Rectal smooth muscle tissue (tissue), 1 donor: ENCODE measurements around the gene PSME4.

ENCODE experiments used
- H3K27ac ChIP-seq: one replicate; pipeline ENCODE4 v1.7.0; 2013; ENCODE audit warnings: low read depth, low read length, inconsistent platforms
- H3K27me3 ChIP-seq: one replicate; pipeline ENCODE4 v1.7.0; 2013; ENCODE audit warnings: low read length; ENCODE audit not compliant: control insufficient read depth, insufficient read depth
- H3K36me3 ChIP-seq: one replicate; pipeline ENCODE4 v1.7.0; 2013; ENCODE audit warnings: low read length; ENCODE audit not compliant: control insufficient read depth, insufficient read depth
- H3K4me1 ChIP-seq: one replicate; pipeline ENCODE4 v1.7.0; 2013; ENCODE audit warnings: low read length; ENCODE audit not compliant: control insufficient read depth, insufficient read depth
- H3K4me3 ChIP-seq: one replicate; pipeline ENCODE4 v1.7.0; 2013; ENCODE audit warnings: low read length
- H3K9ac ChIP-seq: one replicate; pipeline ENCODE4 v1.7.0; 2013; ENCODE audit warnings: low read length

The PSME4 gene

DNA sequence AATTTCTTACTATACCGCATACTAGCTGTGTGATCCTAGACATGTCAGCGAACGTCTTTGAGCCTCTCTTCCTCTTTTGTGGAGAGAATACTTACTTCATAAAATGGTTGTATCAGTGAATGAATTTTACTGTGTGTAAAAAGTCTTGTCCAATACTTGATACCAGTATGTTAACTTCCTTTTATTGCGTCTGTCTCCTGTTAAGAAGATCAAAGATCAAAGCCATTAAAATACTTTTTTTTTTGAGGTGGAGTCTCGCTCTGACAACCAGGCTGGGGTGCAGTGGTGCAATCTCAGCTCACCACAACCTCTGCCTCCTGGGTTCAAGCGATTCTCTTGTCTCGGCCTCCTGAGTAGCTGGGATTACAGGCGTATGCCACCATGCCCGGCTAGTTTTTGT, 150.7 kb downstream of the PSME4 start:
- no peaks in the 10 kb centered on the region for H3K27me3 ChIP-seq
- H3K4me1 ChIP-seq: no peaks in the 10 kb centered on the region
- no peak overlapping the region for H3K4me3 ChIP-seq
- peaks cover 9% of the 10 kb centered on the region for H3K36me3 ChIP-seq
- H3K9ac ChIP-seq: no peak overlapping the region
- H3K27ac ChIP-seq: no peak overlapping the region

GRCh38 chr2:53819634-53820033, 151.2 kb downstream of the PSME4 start:
- H3K27me3 ChIP-seq: no peaks in the 10 kb centered on the region
- peaks cover 9% of the 10 kb centered on the region for H3K36me3 ChIP-seq
- H3K4me3 ChIP-seq: no peak overlapping the region
- no peak overlapping the region for H3K9ac ChIP-seq
- no peak overlapping the region for H3K27ac ChIP-seq
- no peaks in the 10 kb centered on the region for H3K4me1 ChIP-seq

- Histone ChIP-seq H3K27ac (no peak overlapping the region), H3K9ac (no peak overlapping the region), H3K4me1 (no peaks in the 10 kb centered on the region), H3K4me3 (no peak overlapping the region), H3K27me3 (no peaks in the 10 kb centered on the region), H3K36me3 (peaks cover 9% of the 10 kb centered on the region)
These were observed 151.8 kb downstream of the PSME4 start for GRCh38 chr2:53818854-53819435.
